Spleen (tissue), 11 donors: ENCODE results near the gene METAP2. TPM values are rescaled to one million over a fixed set of nuclear protein-coding genes. Genes with fewer than 3 reads are reported as not detected.

Experiments used
- DNase-seq: peaks from one replicate; pipeline ENCODE4 v3.0.0-alpha.2; 2020
- H3K27ac ChIP-seq, 8 donors: fragments of 200-600 bp; sonication (generic) in 7 of 8; 1 replicate in 4 of 8; 2 replicates in 4 of 8; pipeline versions ENCODE4 v1.5.0 to v1.8.0; 2016 to 2021; ENCODE audit warnings: inconsistent platforms in 4 of 8, mild to moderate bottlenecking in 4 of 8, moderate library complexity in 1 of 8
- H3K27me3 ChIP-seq, 7 donors: fragments of 200-600 bp; sonication (generic) in 6 of 7; replicated peaks in 1 of 7; 1 replicate in 4 of 7; 2 replicates in 3 of 7; pipeline versions ENCODE4 v1.5.0 to v1.8.0; 2016 to 2021; ENCODE audit warnings: inconsistent platforms in 3 of 7, mild to moderate bottlenecking in 1 of 7
- H3K36me3 ChIP-seq, 6 donors: fragments of 200-600 bp; sonication (generic) in 5 of 6; 1 replicate in 4 of 6; 2 replicates in 2 of 6; pipeline versions ENCODE4 v1.5.0 to v1.8.0; 2016 to 2021; ENCODE audit warnings: inconsistent platforms in 2 of 6
- H3K4me1 ChIP-seq, 6 donors: fragments of 200-600 bp; sonication (generic) in 5 of 6; 1 replicate in 3 of 6; 2 replicates in 3 of 6; pipeline versions ENCODE4 v1.5.0 to v1.8.0; 2016 to 2021; ENCODE audit warnings: inconsistent platforms in 3 of 6
- H3K4me3 ChIP-seq, 8 donors: fragments of 200-600 bp; sonication (generic) in 7 of 8; 1 replicate in 4 of 8; 2 replicates in 4 of 8; pipeline versions ENCODE4 v1.5.0 to v1.8.0; 2016 to 2021; ENCODE audit warnings: inconsistent platforms in 4 of 8, mild to moderate bottlenecking in 4 of 8, moderate library complexity in 2 of 8
- H3K9me3 ChIP-seq, 8 donors: fragments of 200-600 bp; sonication (generic) in 7 of 8; 1 replicate in 4 of 8; 2 replicates in 4 of 8; pipeline versions ENCODE4 v1.5.0 to v1.8.0; 2016 to 2021; ENCODE audit warnings: inconsistent platforms in 4 of 8
- CTCF ChIP-seq, 11 experiments: fragments of 200-600 bp in 7 of 11; fragments of 450-650 bp in 4 of 11; sonication (generic) in 4 of 11; IDR thresholded peaks in 8 of 11; conservative IDR thresholded peaks in 3 of 11; 1 replicate in 7 of 11; 2 replicates in 4 of 11; pipeline versions ENCODE4 v1.4.0 to v1.8.0; 2016 to 2021; ENCODE audit warnings: antibody characterized with exemption in 11 of 11, inconsistent platforms in 4 of 11, mild to moderate bottlenecking in 1 of 11
- POLR2A ChIP-seq, 3 donors: fragments of 450-650 bp; IDR thresholded peaks; one replicate each; pipeline ENCODE4 v1.5.1; 2017; ENCODE audit warnings: antibody characterized with exemption in 3 of 3, mild to moderate bottlenecking in 1 of 3
- POLR2AphosphoS5 ChIP-seq, 3 donors: sonication (generic); formaldehyde crosslinking; IDR thresholded peaks; one replicate each; pipeline ENCODE4 v1.5.1; 2017; ENCODE audit warnings: antibody characterized with exemption in 3 of 3
- WGBS, 5 donors: extraction: QIAGEN DNeasy Blood & Tissue Kit in 3 of 5; methylation state at CpG; one replicate each; pipeline versions ENCODE4 v1.1.5 to v1.1.7; 2013 to 2018; 5-methylcytosine and 5-hydroxymethylcytosine counted together
- intact Hi-C: fragments of 100-400 bp; cut with DNase I; formaldehyde crosslinking; loops from one replicate; pipeline ENCODE4 v1.15.0; 2023; ENCODE audit warnings: low total_unique reads
- polyA plus RNA-seq, 3 donors: library from polyadenylated mRNA; stranded (reverse); fragments of 200-250 nt; gene quantifications; one replicate each; pipeline ENCODE4 v1.2.1, GENCODE V29; 2013
- total RNA-seq, 7 donors: library from RNA; depleted of rRNA in 3 of 7; stranded (reverse); fragments of >200 nt in 3 of 7; fragmentation: NEBNext Ultra II Directional in 4 of 7; extraction: Animal tissue kit (Norgen Biotek cat#: 25700) in 4 of 7; gene quantifications; one replicate each; pipeline versions ENCODE4 v1.1.0 to v1.2.1, GENCODE V29; 2016 to 2021
- donor health status: healthy with polysubstance abuse.
- donor health status: DM: no; HTN: no; CAD: no; lungs with moderate emphysema.
- donor health status: DM: no; HTN: no; CAD: no.
- donor health status: Bipolar disorder and iron deficiency.
- donor health status: healthy.
- donor health status: DM: no; HTN: no; CAD: no.
- donor health status: DM: yes; HTN: yes; CAD: no.

METAP2 gene
- total and polyA plus RNA-seq, 10 donors, result 29.8 to 69.2 (median 45.7) TPM

DNA sequence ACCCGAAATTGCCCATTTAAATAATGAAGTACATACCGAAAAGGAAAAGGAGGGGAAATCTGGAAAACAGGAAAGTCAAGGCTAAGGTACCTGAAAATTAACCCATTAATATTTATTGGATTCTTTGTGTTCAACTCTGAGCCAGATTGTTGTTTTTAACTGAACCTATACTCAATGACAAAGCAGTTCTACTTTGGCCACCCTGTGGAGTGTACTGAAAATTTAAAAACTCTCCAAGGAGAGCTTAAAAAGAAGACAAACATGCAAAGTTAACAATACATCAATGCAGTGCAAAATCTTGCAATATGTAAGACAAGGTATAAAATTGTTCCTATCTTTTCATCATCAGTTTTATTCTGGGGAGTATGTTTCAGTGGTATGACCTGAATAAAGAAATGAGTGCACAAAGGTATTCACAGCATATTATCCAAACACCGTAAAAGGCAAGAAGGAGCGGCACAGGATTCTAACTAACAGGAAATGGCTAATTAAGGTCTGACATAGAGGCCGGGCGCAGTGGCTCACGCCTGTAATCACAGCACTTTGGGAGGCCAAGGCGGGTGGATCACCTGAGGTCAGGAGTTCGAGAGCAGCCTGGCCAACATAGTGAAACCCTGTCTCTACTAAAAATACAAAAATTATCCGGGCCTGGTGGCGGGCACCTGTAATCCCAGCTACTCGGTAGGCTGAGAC lies 75.6 kb downstream of the METAP2 start:
- H3K36me3 ChIP-seq, result no peaks in the 10 kb centered on the region
- TF ChIP-seq CTCF (IDR thresholded peaks at IDR 0.05 in 8 of 11, conservative IDR thresholded peaks at IDR 0.05 in 3 of 11) (no peak), POLR2AphosphoS5 (IDR thresholded peaks at IDR 0.05) (no peak), POLR2A (IDR thresholded peaks at IDR 0.05) (no peak)
- peaks cover 0 to 25% (median 15%) of the 10 kb centered on the region in 6 donors for H3K4me1 ChIP-seq
- no peak for DNase-seq
- H3K27ac ChIP-seq, result peak overlapping the region in 5 of 8 donors; percentile 66 to 85 (median 81)
- peaks cover 0 to 33% (median 10%) of the 10 kb centered on the region in 7 donors for H3K27me3 ChIP-seq
- H3K9me3 ChIP-seq, result peaks cover 0 to 8% (median 0%) of the 10 kb centered on the region in 8 donors
- 70 to 76% (median 75%) methylated on average over 12 of the region's 12 CpGs for WGBS, 5 donors
- intact Hi-C loops, result no loop called here
- peak overlapping the region in 6 of 8 donors; percentile 72 to 97 (median 79) for H3K4me3 ChIP-seq

GRCh38 chr12:95551305-95551704 lies 77.4 kb downstream of the METAP2 start, which contains the start of gene USP44:
TSS of gene USP44 (minus strand) at chr12:95551476. CDS start at chr12:95534256, 17,220 bp downstream.
- no peak within 1 kb of the TSS for H3K27ac ChIP-seq
- WGBS, 5 donors, result 51 to 78% (median 62%) methylated on average over 9 of the region's 9 CpGs
- intact Hi-C loops, result no loop called here

GRCh38 chr12:95551913-95552516 lies 78.1 kb downstream of the METAP2 start:
- H3K4me3 ChIP-seq, result no peak overlapping the region
- intact Hi-C loops, result no loop called here
- peaks cover 0 to 23% (median 10%) of the 10 kb centered on the region in 7 donors for H3K27me3 ChIP-seq
- 70 to 78% (median 73%) methylated on average over 7 of the region's 7 CpGs for WGBS, 5 donors
- no peak overlapping the region for H3K27ac ChIP-seq
- DNase-seq, result no peak
- H3K9me3 ChIP-seq, result peaks cover 0 to 8% (median 0%) of the 10 kb centered on the region in 8 donors
- peaks cover 0 to 23% (median 14%) of the 10 kb centered on the region in 6 donors for H3K4me1 ChIP-seq
- no peaks in the 10 kb centered on the region for H3K36me3 ChIP-seq
- no peak for TF ChIP-seq POLR2A (IDR thresholded peaks at IDR 0.05)
- no peak for TF ChIP-seq POLR2AphosphoS5 (IDR thresholded peaks at IDR 0.05)
- no peak for TF ChIP-seq CTCF (IDR thresholded peaks at IDR 0.05 in 8 of 11, conservative IDR thresholded peaks at IDR 0.05 in 3 of 11)

More at GRCh38 chr12:95551305-95551704, 77.4 kb downstream of the METAP2 start, which contains the start of gene USP44:
- Histone ChIP-seq H3K4me3 (no peak within 1 kb of the TSS), H3K36me3 (no peaks in the 10 kb centered on the region), H3K4me1 (peaks cover 0 to 25% (median 15%) of the 10 kb centered on the region in 6 donors), H3K27me3 (peaks cover 0 to 28% (median 10%) of the 10 kb centered on the region in 7 donors), H3K9me3 (peaks cover 0 to 8% (median 0%) of the 10 kb centered on the region in 8 donors)
- TF ChIP-seq CTCF (IDR thresholded peaks at IDR 0.05 in 8 of 11, conservative IDR thresholded peaks at IDR 0.05 in 3 of 11) (no peak), POLR2AphosphoS5 (IDR thresholded peaks at IDR 0.05) (no peak), POLR2A (IDR thresholded peaks at IDR 0.05) (no peak)
- DNase-seq, result no peak
